ENCODE results near the gene IP6K3. TPM values are rescaled to one million over a fixed set of nuclear protein-coding genes. Genes with fewer than 3 reads are reported as not detected.

Gene IP6K3
- total RNA-seq, 2 experiments from 2014 or later: not detected

DNA sequence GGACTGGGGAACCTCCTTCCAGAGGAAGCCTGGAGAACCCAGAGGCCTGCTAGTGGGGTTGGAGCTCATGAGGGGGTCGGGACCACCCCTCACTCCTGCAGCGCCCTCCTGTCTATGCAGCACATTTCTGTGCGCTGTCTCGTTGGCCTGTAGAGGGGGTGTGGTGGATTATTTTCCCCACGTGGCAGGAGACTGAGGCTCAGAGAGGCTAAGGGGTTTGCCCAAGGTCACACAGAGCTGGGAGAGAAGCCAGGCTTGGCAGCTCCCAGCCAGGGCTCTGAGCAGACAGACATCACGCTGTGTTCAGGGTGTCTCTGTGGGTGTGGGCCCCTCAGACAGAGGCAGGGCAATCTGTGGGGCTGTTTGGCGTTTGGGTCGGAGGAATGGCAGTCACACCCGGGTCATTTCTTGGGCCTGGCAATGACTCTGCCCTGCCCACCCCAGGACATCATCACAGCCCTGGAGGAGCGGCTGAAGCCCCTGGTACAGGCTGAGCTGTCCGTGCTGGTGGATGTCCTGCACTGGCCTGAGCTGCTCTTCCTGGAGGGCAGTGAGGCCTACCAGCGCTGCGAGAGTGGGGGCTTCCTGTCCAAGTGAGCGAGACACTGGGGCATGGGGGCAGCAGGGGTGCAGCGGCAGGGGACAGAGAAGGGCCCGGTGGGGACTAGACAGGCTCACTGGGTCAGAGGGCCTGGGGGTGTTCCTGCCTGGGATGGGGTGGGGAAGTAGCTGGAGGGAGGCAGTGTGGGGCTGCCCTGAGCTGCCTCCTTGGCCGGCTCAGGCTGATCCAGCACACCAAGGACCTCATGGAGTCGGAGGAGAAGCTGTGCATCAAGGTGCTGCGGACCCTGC lies 62.9 kb downstream of the IP6K3 start:
- no peak overlapping the region for H3K4me3 Mint-ChIP-seq
- H3K27ac Mint-ChIP-seq: peak overlapping the region; percentile 80
- no peak for DNase-seq
- POLR2A ChIA-PET: interaction anchor here (0.6 to 1.9 kb wide), 3 partner anchors 10 to 472 kb away, joined by 3 to 8 read pairs (median 3); no protein-coding TSS in a partner anchor
- no peaks in the 10 kb centered on the region for H3K27me3 Mint-ChIP-seq (ENCODE audit: low read depth)
- H3K36me3 Mint-ChIP-seq (ENCODE audit: low read depth): peaks cover 75% of the 10 kb centered on the region
- CTCF ChIA-PET: interaction anchor here (1.1 to 2.3 kb wide), 7 partner anchors 11 to 99 kb away, joined by 3 to 20 read pairs (median 3); partner anchors contain the start of gene UQCC2
- no peaks in the 10 kb centered on the region for H3K9me3 Mint-ChIP-seq (ENCODE audit: insufficient read depth)
- peaks cover 23% of the 10 kb centered on the region for H3K4me1 Mint-ChIP-seq (ENCODE audit: low read depth)
- ATAC-seq: peak; percentile 35

DNA sequence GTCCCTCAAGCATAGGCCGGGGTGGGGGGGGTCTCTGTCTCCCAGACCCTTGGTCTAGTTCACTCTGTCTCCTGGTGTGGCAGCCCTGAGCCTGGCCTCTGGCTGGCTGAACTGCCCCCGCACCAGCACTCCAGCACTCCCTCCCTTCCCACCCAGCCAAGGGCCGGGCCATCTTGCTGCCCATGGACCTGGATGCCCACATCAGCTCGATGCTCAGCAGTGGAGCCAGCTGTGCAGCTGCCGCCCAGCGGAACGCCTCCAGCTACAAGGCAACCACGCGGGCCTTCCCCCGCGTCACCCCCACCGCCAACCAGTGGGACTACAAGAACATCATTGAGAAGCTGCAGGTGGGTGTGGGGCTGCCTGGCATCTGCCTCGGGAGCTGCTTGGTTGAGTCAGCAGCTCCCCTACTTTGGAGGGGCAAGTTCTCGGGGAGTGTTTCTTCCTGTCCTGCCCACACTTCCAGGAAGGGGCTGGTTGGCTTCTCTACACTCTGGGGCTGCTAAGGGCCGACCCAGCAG lies 63.6 kb downstream of the IP6K3 start:
- Mint-ChIP-seq H3K9me3 (ENCODE audit: insufficient read depth) (no peaks in the 10 kb centered on the region), H3K27me3 (ENCODE audit: low read depth) (no peaks in the 10 kb centered on the region), H3K27ac (peak overlapping the region; percentile 80), H3K4me3 (no peak overlapping the region), H3K36me3 (ENCODE audit: low read depth) (peaks cover 73% of the 10 kb centered on the region), H3K4me1 (ENCODE audit: low read depth) (peaks cover 23% of the 10 kb centered on the region)
- DNase-seq: peak; percentile 63
- ATAC-seq: peak; percentile 65
- ChIA-PET CTCF (interaction anchor here (1.0 to 2.3 kb wide), 7 partner anchors 12 to 98 kb away, joined by 3 to 20 read pairs (median 3); partner anchors contain the start of gene UQCC2), POLR2A (interaction anchor here (1.2 to 1.9 kb wide), 2 partner anchors 11 to 14 kb away, joined by 3 to 8 read pairs; no protein-coding TSS in a partner anchor)

DNA sequence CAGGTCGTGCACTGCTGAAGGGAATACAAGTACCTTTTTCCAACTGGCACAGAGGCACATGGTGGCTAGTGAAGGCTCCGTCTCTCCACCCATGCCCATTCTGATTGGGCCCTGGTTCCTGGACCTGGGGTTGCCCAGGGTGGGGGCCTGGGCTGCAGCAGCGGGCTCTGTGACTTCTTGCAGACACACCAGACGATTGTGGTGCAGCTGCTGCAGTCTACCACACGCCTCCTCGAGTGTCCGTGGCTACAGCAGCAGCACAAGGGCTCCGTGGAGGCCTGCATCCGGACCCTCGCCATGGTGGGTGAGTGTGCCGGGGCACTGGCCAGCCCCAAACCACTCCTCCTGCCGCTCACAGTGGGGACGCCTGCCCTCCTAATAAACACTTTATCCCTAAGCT lies 64.4 kb downstream of the IP6K3 start:
- Mint-ChIP-seq H3K27ac (peak overlapping the region; percentile 80), H3K4me3 (no peak overlapping the region), H3K36me3 (ENCODE audit: low read depth) (peaks cover 75% of the 10 kb centered on the region), H3K4me1 (ENCODE audit: low read depth) (peaks cover 23% of the 10 kb centered on the region), H3K9me3 (ENCODE audit: insufficient read depth) (no peaks in the 10 kb centered on the region), H3K27me3 (ENCODE audit: low read depth) (no peaks in the 10 kb centered on the region)
- CTCF ChIA-PET: interaction anchor here (1.0 to 2.3 kb wide), 3 partner anchors 18 to 95 kb away, joined by 3 to 20 read pairs (median 6); partner anchors contain the start of gene UQCC2
- POLR2A ChIA-PET: interaction anchor here (1.9 kb wide), 1 partner anchor 12 kb away, joined by 8 read pairs; no protein-coding TSS in a partner anchor
- DNase-seq (no peak), ATAC-seq (no peak)

DNA sequence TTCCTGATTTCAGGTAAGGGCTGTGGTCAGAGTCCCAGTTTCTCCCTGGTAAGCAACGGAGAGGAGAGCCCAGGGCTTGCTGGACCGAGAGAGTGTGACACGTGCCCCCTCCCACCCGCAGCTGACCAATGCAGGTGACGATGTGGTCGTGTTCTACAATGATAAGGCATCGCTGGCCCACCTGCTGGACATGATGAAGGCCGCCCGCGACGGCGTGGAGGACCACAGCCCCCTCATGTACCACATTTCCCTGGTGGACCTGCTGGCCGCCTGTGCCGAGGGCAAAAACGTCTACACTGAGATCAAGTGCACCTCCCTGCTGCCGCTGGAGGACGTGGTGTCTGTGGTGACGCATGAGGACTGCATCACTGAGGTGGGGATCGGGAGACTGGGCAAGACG lies 66.9 kb downstream of the IP6K3 start:
- peaks cover 23% of the 10 kb centered on the region for H3K4me1 Mint-ChIP-seq (ENCODE audit: low read depth)
- no peak for ATAC-seq
- no peak for DNase-seq
- H3K4me3 Mint-ChIP-seq: no peak overlapping the region
- peaks cover 64% of the 10 kb centered on the region for H3K36me3 Mint-ChIP-seq (ENCODE audit: low read depth)
- no peaks in the 10 kb centered on the region for H3K27me3 Mint-ChIP-seq (ENCODE audit: low read depth)
- ChIA-PET CTCF (no interaction called here), POLR2A (no interaction called here)
- H3K27ac Mint-ChIP-seq: no peak overlapping the region
- H3K9me3 Mint-ChIP-seq (ENCODE audit: insufficient read depth): no peaks in the 10 kb centered on the region

DNA sequence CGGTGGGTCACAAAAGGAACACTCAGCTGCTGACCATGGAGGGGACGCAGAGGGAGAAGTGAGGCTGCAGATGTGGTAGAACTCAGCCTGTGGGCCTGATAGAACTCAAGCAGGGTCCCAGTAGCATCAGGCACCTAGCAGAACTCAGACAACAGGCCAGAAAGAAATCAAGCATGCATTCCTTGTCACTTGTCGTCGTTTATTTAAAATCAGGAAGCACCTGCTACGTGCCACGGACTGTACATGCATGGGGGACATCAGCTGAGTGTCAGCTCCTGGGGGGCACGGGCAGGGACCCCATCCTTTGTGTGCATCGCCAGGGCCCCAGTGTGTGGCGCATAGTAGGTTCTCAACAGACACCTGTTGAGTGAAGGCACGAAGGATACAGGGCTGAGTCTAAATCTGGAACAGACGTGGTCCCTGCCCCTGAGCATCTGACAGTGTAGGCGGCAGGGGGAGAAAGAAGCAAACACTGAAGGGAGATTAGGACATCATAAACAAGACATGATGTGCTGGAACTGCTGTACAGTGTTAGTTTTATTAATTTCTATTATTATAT lies 67.7 kb downstream of the IP6K3 start:
- CTCF ChIA-PET: no interaction called here

DNA sequence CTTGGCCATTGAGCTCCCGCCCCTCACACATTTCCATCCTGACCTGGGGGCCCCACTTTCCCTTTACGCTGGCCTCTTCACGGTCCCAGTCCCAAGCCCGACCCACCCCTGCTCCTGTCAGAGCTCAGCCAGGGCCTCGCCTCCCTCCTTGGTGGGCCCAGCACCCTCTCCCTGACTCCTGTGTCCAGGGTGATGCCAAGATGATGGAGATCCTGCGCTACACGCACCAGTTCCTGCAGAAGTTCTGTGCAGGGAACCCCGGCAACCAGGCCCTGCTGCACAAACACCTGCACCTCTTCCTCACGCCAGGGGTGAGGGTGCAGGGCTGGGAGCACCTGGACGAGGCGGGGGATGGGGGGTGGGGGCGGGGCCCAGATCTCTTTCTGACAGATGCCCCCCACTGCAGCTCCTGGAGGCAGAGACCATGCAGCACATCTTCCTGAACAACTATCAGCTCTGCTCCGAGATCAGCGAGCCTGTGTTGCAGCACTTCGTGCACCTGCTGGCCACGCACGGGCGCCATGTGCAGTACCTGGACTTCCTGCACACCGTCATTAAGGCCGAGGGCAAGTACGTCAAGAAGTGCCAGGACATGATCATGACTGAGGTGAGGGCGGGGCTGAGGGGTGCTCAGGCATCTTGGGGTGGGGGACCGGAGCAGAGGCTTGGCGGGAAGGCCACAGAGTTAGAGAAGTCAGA lies 68.3 kb downstream of the IP6K3 start:
- Mint-ChIP-seq H3K36me3 (ENCODE audit: low read depth) (peaks cover 59% of the 10 kb centered on the region), H3K27ac (peak overlapping the region; percentile 36), H3K9me3 (ENCODE audit: insufficient read depth) (no peaks in the 10 kb centered on the region), H3K27me3 (ENCODE audit: low read depth) (no peaks in the 10 kb centered on the region), H3K4me3 (no peak overlapping the region), H3K4me1 (ENCODE audit: low read depth) (peaks cover 12% of the 10 kb centered on the region)
- ChIA-PET POLR2A (interaction anchor here (0.6 kb wide), 1 partner anchor 183 kb away, joined by 3 read pairs; no protein-coding TSS in a partner anchor), CTCF (no interaction called here)
- ATAC-seq (no peak), DNase-seq (no peak)

More for the DNA sequence above, 67.7 kb downstream of the IP6K3 start:
- Mint-ChIP-seq H3K36me3 (ENCODE audit: low read depth) (peaks cover 62% of the 10 kb centered on the region), H3K4me3 (no peak overlapping the region), H3K9me3 (ENCODE audit: insufficient read depth) (no peaks in the 10 kb centered on the region), H3K27ac (peak overlapping the region; percentile 36), H3K4me1 (ENCODE audit: low read depth) (peaks cover 19% of the 10 kb centered on the region), H3K27me3 (ENCODE audit: low read depth) (no peaks in the 10 kb centered on the region)
- DNase-seq (no peak), ATAC-seq (no peak)
- POLR2A ChIA-PET: interaction anchor here (0.6 kb wide), 1 partner anchor 183 kb away, joined by 3 read pairs; no protein-coding TSS in a partner anchor

DNA sequence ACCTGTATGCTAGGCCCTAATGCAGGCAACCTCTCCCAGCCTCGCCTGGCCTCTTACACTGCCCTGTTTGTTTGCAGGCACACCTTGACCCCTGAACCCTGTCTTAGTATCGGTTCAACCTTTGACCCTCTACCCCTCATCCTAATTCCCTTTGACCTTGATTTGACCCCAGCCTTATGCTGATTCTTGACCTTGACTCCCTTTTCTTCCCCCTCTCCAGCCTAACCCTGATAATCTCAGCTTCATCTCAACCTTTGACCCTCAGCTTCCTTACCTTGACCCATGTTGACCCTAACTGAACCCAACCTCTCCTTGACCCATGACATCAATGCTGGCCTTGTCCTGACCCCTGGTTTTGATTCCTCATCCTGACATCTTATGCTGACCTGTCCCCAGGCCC lies 69.0 kb downstream of the IP6K3 start:
- peaks cover 55% of the 10 kb centered on the region for H3K36me3 Mint-ChIP-seq (ENCODE audit: low read depth)
- POLR2A ChIA-PET: no interaction called here
- ATAC-seq: no peak

DNA sequence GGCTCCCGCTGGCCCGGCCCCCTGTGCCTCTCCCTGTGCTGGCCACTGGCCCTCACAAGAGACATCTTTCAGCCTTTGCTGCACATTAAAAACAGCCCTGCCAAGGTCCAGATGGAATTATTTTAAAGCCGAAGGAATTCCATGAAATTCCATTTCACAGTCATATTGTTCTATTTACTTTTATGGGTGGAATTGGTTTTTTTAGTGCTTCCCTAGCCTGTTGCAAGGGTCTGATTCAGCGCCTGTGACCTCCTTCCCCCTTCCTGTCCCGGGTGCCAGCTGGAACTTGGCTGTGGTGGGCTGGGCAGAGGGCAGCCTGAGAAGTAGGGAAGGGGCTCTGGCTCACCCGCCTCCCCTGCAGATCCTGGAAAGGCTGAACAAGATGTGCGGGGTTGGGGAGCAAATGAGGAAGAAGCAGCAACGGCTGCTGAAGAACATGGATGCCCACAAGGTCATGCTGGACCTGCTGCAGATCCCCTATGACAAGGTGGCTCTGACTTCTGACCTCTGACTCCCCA lies 69.5 kb downstream of the IP6K3 start:
- ChIA-PET POLR2A (no interaction called here), CTCF (interaction anchor here (0.8 to 1.3 kb wide), 2 partner anchors 23 to 90 kb away, joined by 3 read pairs; no protein-coding TSS in a partner anchor)
- Mint-ChIP-seq H3K36me3 (ENCODE audit: low read depth) (peaks cover 52% of the 10 kb centered on the region), H3K27ac (peak overlapping the region; percentile 34), H3K4me3 (no peak overlapping the region), H3K4me1 (ENCODE audit: low read depth) (peaks cover under 1% of the 10 kb centered on the region), H3K9me3 (ENCODE audit: insufficient read depth) (no peaks in the 10 kb centered on the region), H3K27me3 (ENCODE audit: low read depth) (no peaks in the 10 kb centered on the region)
- ATAC-seq: no peak
- no peak for DNase-seq

More for the DNA sequence above, 69.0 kb downstream of the IP6K3 start:
- H3K4me3 Mint-ChIP-seq: no peak overlapping the region
- H3K27me3 Mint-ChIP-seq (ENCODE audit: low read depth): no peaks in the 10 kb centered on the region
- H3K4me1 Mint-ChIP-seq (ENCODE audit: low read depth): peaks cover 6% of the 10 kb centered on the region
- H3K27ac Mint-ChIP-seq: peak overlapping the region; percentile 1
- CTCF ChIA-PET: interaction anchor here (1.3 kb wide), 1 partner anchor 23 kb away, joined by 3 read pairs; no protein-coding TSS in a partner anchor
- no peak for DNase-seq
- H3K9me3 Mint-ChIP-seq (ENCODE audit: insufficient read depth): no peaks in the 10 kb centered on the region

DNA sequence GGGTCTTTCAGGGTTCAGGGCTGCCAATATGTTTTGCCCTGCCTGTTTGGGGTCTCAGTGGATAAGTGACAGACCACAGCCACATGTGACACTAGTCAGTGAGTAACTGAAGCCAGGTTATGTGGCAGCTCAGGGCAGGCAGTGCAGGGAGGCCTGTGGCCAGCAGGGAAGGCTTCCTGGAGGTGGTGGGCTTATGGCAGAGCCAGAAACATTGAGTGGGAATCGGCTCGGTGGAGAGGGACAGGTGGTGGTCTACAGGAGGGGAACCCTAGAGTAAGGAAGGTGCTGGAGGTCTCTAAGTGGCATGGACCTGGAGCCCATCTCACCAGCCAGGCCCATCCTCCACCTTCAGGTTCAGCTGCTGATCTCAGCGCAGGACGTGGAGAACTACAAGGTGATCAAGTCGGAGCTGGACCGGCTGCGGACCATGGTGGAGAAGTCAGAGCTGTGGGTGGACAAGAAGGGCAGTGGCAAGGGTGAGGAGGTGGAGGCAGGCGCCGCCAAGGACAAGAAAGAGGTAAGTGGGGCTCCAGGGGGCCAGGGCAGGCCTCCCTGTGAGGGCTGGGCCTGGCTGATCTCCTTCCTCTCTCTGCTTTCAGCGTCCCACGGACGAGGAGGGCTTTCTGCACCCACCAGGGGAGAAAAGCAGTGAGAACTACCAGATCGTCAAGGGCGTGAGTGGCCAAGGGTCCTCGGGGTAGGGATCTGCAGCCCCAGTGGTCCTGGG lies 70.1 kb downstream of the IP6K3 start:
- ATAC-seq: no peak
- Mint-ChIP-seq H3K36me3 (ENCODE audit: low read depth) (peaks cover 55% of the 10 kb centered on the region), H3K4me1 (ENCODE audit: low read depth) (no peaks in the 10 kb centered on the region), H3K9me3 (ENCODE audit: insufficient read depth) (no peaks in the 10 kb centered on the region), H3K27me3 (ENCODE audit: low read depth) (no peaks in the 10 kb centered on the region), H3K4me3 (no peak overlapping the region), H3K27ac (peak overlapping the region; percentile 39)
- DNase-seq: no peak
- CTCF ChIA-PET: interaction anchor here (0.8 to 1.3 kb wide), 2 partner anchors 24 to 89 kb away, joined by 3 read pairs; no protein-coding TSS in a partner anchor
- POLR2A ChIA-PET: no interaction called here

DNA sequence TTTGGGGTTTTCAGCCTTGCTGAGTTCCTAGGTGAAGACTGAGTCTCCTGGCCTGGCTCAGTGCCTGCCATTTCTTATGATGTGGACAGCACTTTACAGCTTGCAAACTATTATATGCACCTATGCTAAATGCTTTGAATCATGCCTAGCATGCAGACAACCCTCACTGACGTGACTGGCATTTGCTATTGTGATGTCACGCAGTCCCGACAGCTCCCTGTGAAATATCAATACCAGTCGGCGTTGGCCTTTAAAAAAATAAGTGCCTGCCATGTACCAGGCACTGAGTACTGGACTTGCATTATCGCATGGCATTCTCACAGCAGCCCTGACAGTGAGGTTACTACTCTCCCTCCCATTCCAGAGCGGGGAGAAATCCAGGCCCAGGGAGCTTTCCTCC lies 70.7 kb downstream of the IP6K3 start:
- ChIA-PET CTCF (no interaction called here), POLR2A (no interaction called here)
- no peaks in the 10 kb centered on the region for H3K4me1 Mint-ChIP-seq (ENCODE audit: low read depth)
- DNase-seq (no peak), ATAC-seq (no peak)
- no peak overlapping the region for H3K27ac Mint-ChIP-seq
- H3K4me3 Mint-ChIP-seq: no peak overlapping the region
- no peaks in the 10 kb centered on the region for H3K27me3 Mint-ChIP-seq (ENCODE audit: low read depth)
- H3K36me3 Mint-ChIP-seq (ENCODE audit: low read depth): peaks cover 52% of the 10 kb centered on the region
- H3K9me3 Mint-ChIP-seq (ENCODE audit: insufficient read depth): no peaks in the 10 kb centered on the region

DNA sequence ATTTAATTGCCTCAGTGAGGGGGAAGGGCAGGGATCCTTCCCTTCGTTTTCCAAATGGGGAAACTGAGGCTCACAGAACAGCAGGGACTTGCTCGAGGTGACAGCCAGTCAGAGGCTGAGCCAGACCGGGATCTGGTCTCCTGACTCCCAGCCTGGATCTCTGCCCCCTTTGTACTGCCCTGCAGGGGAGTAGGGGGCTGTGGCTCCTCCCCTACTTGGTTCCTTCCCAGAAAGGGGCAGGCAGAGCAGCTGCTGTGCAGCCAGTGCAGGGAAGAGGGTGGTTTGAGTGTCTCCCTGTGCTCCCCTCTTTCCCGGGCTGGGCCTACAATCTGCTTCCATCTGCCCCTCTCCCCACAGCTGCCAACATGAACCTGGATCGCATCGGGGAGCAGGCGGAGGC lies 72.9 kb downstream of the IP6K3 start:
- no peaks in the 10 kb centered on the region for H3K27me3 Mint-ChIP-seq (ENCODE audit: low read depth)
- H3K4me1 Mint-ChIP-seq (ENCODE audit: low read depth): peaks cover 2% of the 10 kb centered on the region
- ChIA-PET POLR2A (no interaction called here), CTCF (no interaction called here)
- DNase-seq (no peak), ATAC-seq (no peak)
- peaks cover 48% of the 10 kb centered on the region for H3K36me3 Mint-ChIP-seq (ENCODE audit: low read depth)
- H3K9me3 Mint-ChIP-seq (ENCODE audit: insufficient read depth): no peaks in the 10 kb centered on the region
- no peak overlapping the region for H3K4me3 Mint-ChIP-seq
- H3K27ac Mint-ChIP-seq: no peak overlapping the region
